GM18505 (cell line): ENCODE measurements around the gene CTNNA2.
A peak's percentile ranks its signal among the peaks of the same experiment; 100 is the strongest.

Source experiments
- ATAC-seq: cut with Tn5 transposase; IDR thresholded peaks from one replicate; pipeline ENCODE4 v1.9.1; 2021; ENCODE audit not compliant: unreplicated experiment
- POLR2A ChIP-seq: IDR thresholded peaks from 4 replicates; pipeline ENCODE4 v1.6.1; 2011; ENCODE audit warnings: borderline replicate concordance; ENCODE audit not compliant: insufficient read depth, insufficient read length; ENCODE audit errors: extremely low read depth

CTNNA2 gene

GRCh38 chr2:79849949-79850348 is 337.1 kb downstream of the CTNNA2 start:
- no peak for ATAC-seq
- TF ChIP-seq POLR2A, result no peak

GRCh38 chr2:79850912-79851311 is 338.1 kb downstream of the CTNNA2 start:
- no peak for ATAC-seq
- TF ChIP-seq POLR2A, result no peak

GRCh38 chr2:79855264-79856006 is 342.6 kb downstream of the CTNNA2 start:
- no peak for ATAC-seq
- no peak for TF ChIP-seq POLR2A

GRCh38 chr2:79857888-79858287 is 345.0 kb downstream of the CTNNA2 start:
- TF ChIP-seq POLR2A, result no peak
- ATAC-seq, result no peak

- TF ChIP-seq POLR2A, result no peak
- no peak for ATAC-seq
Measured at GRCh38 chr2:79860228-79861058, 347.6 kb downstream of the CTNNA2 start.

GRCh38 chr2:79861059-79861374 is 348.2 kb downstream of the CTNNA2 start:
- no peak for TF ChIP-seq POLR2A
- ATAC-seq, result no peak

GRCh38 chr2:79862756-79863155 is 349.9 kb downstream of the CTNNA2 start:
- ATAC-seq, result no peak
- no peak for TF ChIP-seq POLR2A

GRCh38 chr2:79872656-79873055 is 359.8 kb downstream of the CTNNA2 start:
- TF ChIP-seq POLR2A, result no peak
- no peak for ATAC-seq

- no peak for ATAC-seq
- TF ChIP-seq POLR2A, result no peak
Measured at GRCh38 chr2:79874015-79874414, 361.2 kb downstream of the CTNNA2 start.

- no peak for ATAC-seq
- TF ChIP-seq POLR2A, result no peak
Measured at GRCh38 chr2:79876430-79876829, 363.6 kb downstream of the CTNNA2 start.

- TF ChIP-seq POLR2A, result no peak
- no peak for ATAC-seq
Measured at GRCh38 chr2:79882548-79882947, 369.7 kb downstream of the CTNNA2 start.

GRCh38 chr2:79887747-79888374 is 375.0 kb downstream of the CTNNA2 start:
- peak; percentile 79 for ATAC-seq

GRCh38 chr2:79892123-79892522 is 379.3 kb downstream of the CTNNA2 start:
- ATAC-seq, result no peak
- TF ChIP-seq POLR2A, result no peak

More at GRCh38 chr2:79887747-79888374, 375.0 kb downstream of the CTNNA2 start:
- no peak for TF ChIP-seq POLR2A

- no peak for TF ChIP-seq POLR2A
- no peak for ATAC-seq
Measured at GRCh38 chr2:79899196-79899595, 386.3 kb downstream of the CTNNA2 start.

- no peak for TF ChIP-seq POLR2A
- no peak for ATAC-seq
Measured at GRCh38 chr2:79901161-79901560, 388.3 kb downstream of the CTNNA2 start.
